ENCODE data around the gene NPTX1. TPM values are rescaled to one million over a fixed set of nuclear protein-coding genes. Genes with fewer than 3 reads are reported as not detected.

Gene NPTX1
- total and polyA plus RNA-seq, 12 donors = 0.30 to 68.2 (median 5.5) TPM

DNA sequence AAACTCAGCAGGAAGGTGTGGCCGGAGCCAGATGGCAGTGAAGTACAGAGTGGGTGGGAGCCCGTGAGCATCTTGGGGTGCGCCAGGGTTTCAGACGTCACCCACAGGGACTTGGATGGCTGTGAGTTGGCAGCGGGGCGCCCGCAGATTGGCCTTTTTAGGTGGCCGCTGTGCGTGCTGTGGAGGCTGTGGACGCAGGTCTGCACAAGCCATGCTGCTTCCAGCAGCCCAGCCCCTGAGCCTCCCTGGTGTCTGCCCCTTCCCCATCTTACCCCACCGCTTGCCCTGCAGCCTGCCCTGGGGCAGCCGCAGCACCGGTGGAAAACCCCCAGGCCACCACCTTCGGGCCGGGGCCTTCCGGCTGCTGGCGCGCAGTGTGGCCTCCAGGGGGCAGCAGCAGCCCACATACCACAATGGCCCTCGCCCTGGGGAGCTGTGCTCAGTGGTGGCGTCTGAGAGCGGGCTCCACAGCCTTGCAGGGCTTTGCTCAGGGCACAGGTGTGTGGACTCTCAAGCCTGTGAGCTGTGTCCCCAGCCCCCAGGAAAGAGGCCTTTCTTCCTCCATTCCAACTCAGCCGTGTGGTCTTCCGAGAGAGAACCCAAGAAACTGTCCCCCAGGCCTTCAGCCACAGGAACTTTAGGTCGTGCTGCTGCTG lies 49.6 kb downstream of the NPTX1 start:
- no peak for TF ChIP-seq POLR2A (IDR thresholded peaks at IDR 0.05)
- TF ChIP-seq CTCF (IDR thresholded peaks at IDR 0.05) = peak; percentile 94 to 99 (median 98)
- Histone ChIP-seq H3K9me3 (replicated peaks in 1 of 3) (no peaks in the 10 kb centered on the region), H3K4me1 (replicated peaks in 1 of 2) (peaks cover 0 to 12% of the 10 kb centered on the region in 2 donors), H3K36me3 (replicated peaks in 1 of 2) (no peaks in the 10 kb centered on the region), H3K4me3 (no peak overlapping the region), H3K27ac (no peak overlapping the region), H3K27me3 (no peaks in the 10 kb centered on the region)
- DNase-seq = peak; percentile 75 to 88 (median 81)
- intact Hi-C loops (cut with DNase I) = loop anchor here (2.0 to 10.0 kb wide), 6 partner anchors 46 to 556 kb away; no protein-coding TSS in a partner anchor
- WGBS, 4 donors = 25 to 69% (median 50%) methylated on average over 10 to 24 of the region's 24 CpGs

GRCh38 chr17:80425835-80426426 lies 50.5 kb downstream of the NPTX1 start:
- 57 to 85% (median 77%) methylated on average over 6 to 9 of the region's 9 CpGs for WGBS, 4 donors
- no peak for DNase-seq
- Histone ChIP-seq H3K9me3 (replicated peaks in 1 of 3) (no peaks in the 10 kb centered on the region), H3K4me1 (replicated peaks in 1 of 2) (peaks cover 0 to 4% of the 10 kb centered on the region in 2 donors), H3K27me3 (no peaks in the 10 kb centered on the region), H3K4me3 (no peak overlapping the region), H3K27ac (no peak overlapping the region), H3K36me3 (replicated peaks in 1 of 2) (no peaks in the 10 kb centered on the region)
- intact Hi-C loops (cut with DNase I) = loop anchor here (2.0 to 10.0 kb wide), 6 partner anchors 46 to 556 kb away; no protein-coding TSS in a partner anchor
- TF ChIP-seq CTCF (IDR thresholded peaks at IDR 0.05) = no peak
- TF ChIP-seq POLR2A (IDR thresholded peaks at IDR 0.05) = no peak

DNA sequence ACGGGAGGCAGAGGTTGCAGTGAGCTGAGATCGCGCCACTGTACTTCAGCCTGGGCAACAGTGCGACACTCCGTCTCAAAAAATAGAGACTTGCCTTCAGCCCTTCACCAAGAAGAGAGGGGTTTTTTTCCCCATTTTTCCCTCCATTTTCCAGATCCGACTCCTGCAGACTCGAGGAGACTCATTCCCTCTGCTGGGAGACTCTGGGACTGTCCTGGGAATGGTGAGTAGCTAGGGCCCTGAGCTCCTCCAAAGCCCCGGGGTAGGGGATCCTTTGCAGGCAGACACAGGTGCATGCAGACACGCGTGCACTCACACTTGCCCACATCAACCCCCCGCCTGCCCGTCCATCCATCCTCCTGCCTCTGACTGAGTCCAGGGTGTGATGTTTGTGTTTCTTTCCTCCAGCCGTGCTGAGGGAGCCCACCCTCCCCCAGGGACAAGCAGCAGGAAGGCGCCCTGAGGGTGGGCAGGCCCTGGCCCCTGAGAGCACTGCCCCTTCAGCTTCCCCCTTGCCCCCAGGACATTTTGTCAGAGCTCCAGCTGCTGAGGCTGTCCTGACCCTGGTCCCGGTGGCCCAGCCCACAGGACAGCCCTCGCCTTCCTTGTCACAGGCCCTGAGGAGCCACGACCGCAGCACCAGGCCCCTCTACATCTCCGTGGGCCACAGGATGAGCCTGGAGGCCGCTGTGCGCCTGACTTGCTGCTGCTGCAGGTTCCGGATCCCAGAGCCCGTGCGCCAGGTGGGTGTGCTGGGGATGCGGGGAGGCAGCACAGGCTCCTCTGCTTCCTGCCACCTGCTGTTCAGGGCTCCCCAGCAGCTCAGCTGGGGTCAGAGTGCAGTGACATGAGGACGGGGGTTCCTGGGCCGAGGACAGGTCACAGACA lies 51.3 kb downstream of the NPTX1 start:
- Histone ChIP-seq H3K36me3 (replicated peaks in 1 of 2) (no peaks in the 10 kb centered on the region), H3K4me3 (no peak overlapping the region), H3K9me3 (replicated peaks in 1 of 3) (no peaks in the 10 kb centered on the region), H3K4me1 (replicated peaks in 1 of 2) (peaks cover 0 to 4% of the 10 kb centered on the region in 2 donors), H3K27ac (no peak overlapping the region), H3K27me3 (no peaks in the 10 kb centered on the region)
- no peak for DNase-seq
- WGBS, 4 donors = 77 to 84% (median 82%) methylated on average over 18 to 27 of the region's 27 CpGs
- intact Hi-C loops (cut with DNase I) = loop anchor here (5.0 to 10.0 kb wide), 4 partner anchors 47 to 557 kb away; no protein-coding TSS in a partner anchor
- TF ChIP-seq CTCF (IDR thresholded peaks at IDR 0.05) = no peak
- no peak for TF ChIP-seq POLR2A (IDR thresholded peaks at IDR 0.05)

- DNase-seq = no peak
- TF ChIP-seq POLR2A (IDR thresholded peaks at IDR 0.05) (no peak), CTCF (IDR thresholded peaks at IDR 0.05) (no peak)
- WGBS, 4 donors = 30 to 89% (median 82%) methylated on average over 3 to 8 of the region's 8 CpGs
These were observed 52.1 kb downstream of the NPTX1 start for GRCh38 chr17:80424261-80424660.

More at GRCh38 chr17:80424261-80424660, 52.1 kb downstream of the NPTX1 start:
- H3K27ac ChIP-seq = no peak overlapping the region
- intact Hi-C loops (cut with DNase I) = loop anchor here in 1 of 2 donors (10.0 kb wide), 1 partner anchor 441 kb away; no protein-coding TSS in a partner anchor
- H3K27me3 ChIP-seq = no peaks in the 10 kb centered on the region
- H3K9me3 ChIP-seq (replicated peaks in 1 of 3) = no peaks in the 10 kb centered on the region
- peaks cover 0 to 4% of the 10 kb centered on the region in 2 donors for H3K4me1 ChIP-seq (replicated peaks in 1 of 2)
- no peak overlapping the region for H3K4me3 ChIP-seq
- H3K36me3 ChIP-seq (replicated peaks in 1 of 2) = no peaks in the 10 kb centered on the region

Data from adrenal gland (tissue), 12 donors.